Transverse colon (tissue), 4 donors: ENCODE results near the gene CELA2B. TPM values are rescaled to one million over a fixed set of nuclear protein-coding genes. Genes with fewer than 3 reads are reported as not detected.
"Not testable (repeated sequence)": the region's sequence is repeated elsewhere in the genome, so short reads cannot be mapped to it uniquely, and the experiment has no call there.

Experiments used
- DNase-seq: peaks from one replicate; pipeline ENCODE4 v3.0.0-alpha.2; 2019
- H3K27ac ChIP-seq, 4 donors: fragments of 200-600 bp; sonication (generic); 2 replicates each; pipeline ENCODE4 v1.5.1; 2016 to 2018; ENCODE audit warnings: inconsistent platforms in 4 of 4
- H3K27me3 ChIP-seq: fragments of 200-600 bp; sonication (generic); 2 replicates; pipeline ENCODE4 v1.5.1; 2017; ENCODE audit warnings: inconsistent platforms
- H3K36me3 ChIP-seq, 4 donors: fragments of 200-600 bp; sonication (generic); 2 replicates each; pipeline ENCODE4 v1.5.1; 2017 to 2019; ENCODE audit warnings: inconsistent platforms in 4 of 4
- H3K4me1 ChIP-seq, 4 donors: fragments of 200-600 bp; sonication (generic); 2 replicates each; pipeline ENCODE4 v1.5.1; 2017 to 2020; ENCODE audit warnings: inconsistent platforms in 4 of 4
- H3K4me3 ChIP-seq, 4 donors: fragments of 200-600 bp; sonication (generic); 1 replicate in 1 of 4; 2 replicates in 3 of 4; pipeline versions ENCODE4 v1.5.1 to v1.6.1; 2017 to 2019; ENCODE audit warnings: inconsistent platforms in 4 of 4
- H3K9me3 ChIP-seq, 2 donors: fragments of 200-600 bp; sonication (generic); 2 replicates each; pipeline ENCODE4 v1.5.1; 2017 to 2019; ENCODE audit warnings: inconsistent platforms in 2 of 2
- CTCF ChIP-seq, 5 experiments: fragments of 200-600 bp in 3 of 5; fragments of 450-650 bp in 2 of 5; sonication (generic) in 3 of 5; IDR thresholded peaks; 1 replicate in 2 of 5; 2 replicates in 3 of 5; pipeline ENCODE4 v1.5.1; 2016 to 2017; ENCODE audit warnings: antibody characterized with exemption in 5 of 5, inconsistent platforms in 3 of 5, mild to moderate bottlenecking in 2 of 5, moderate library complexity in 1 of 5
- EP300 ChIP-seq: sonication (generic); formaldehyde crosslinking; IDR thresholded peaks from one replicate; pipeline ENCODE4 v1.6.1; 2017; ENCODE audit warnings: antibody characterized with exemption, low read depth
- POLR2A ChIP-seq: fragments of 450-650 bp; IDR thresholded peaks from one replicate; pipeline ENCODE4 v1.6.1; 2016; ENCODE audit warnings: antibody characterized with exemption, mild to moderate bottlenecking, moderate library complexity
- POLR2AphosphoS5 ChIP-seq, 3 donors: sonication (generic); formaldehyde crosslinking; IDR thresholded peaks; one replicate each; pipeline ENCODE4 v1.6.1; 2016; ENCODE audit warnings: antibody characterized with exemption in 3 of 3
- WGBS, 2 donors: methylation state at CpG; one replicate each; pipeline ENCODE4 v1.1.5; 2018; ENCODE audit warnings: low coverage in 1 of 2; 5-methylcytosine and 5-hydroxymethylcytosine counted together
- in situ Hi-C, 4 donors: fragments of 200-750 bp; cut with MboI; loops; one replicate each; pipeline versions ENCODE4 v1.15.0 to v1.15.1; 2017; ENCODE audit warnings: low sequenced_read_pairs in 3 of 4, low pct_ligation_motif_present in 1 of 4, low pct_unique_long_range_greater_than_20kb in 1 of 4
- intact Hi-C: fragments of 100-400 bp; cut with DNase I; formaldehyde crosslinking; loops from one replicate; pipeline ENCODE4 v1.15.1; 2023; ENCODE audit warnings: low total_unique reads
- total RNA-seq, 4 donors: library from RNA; depleted of rRNA; stranded (reverse); fragments of >200 nt; gene quantifications; one replicate each; pipeline ENCODE4 v1.1.0, GENCODE V29; 2016

Gene CELA2B
- total RNA-seq, 4 donors from 2014 or later = not detected

- DNase-seq = no peak
- H3K4me3 ChIP-seq = no peak overlapping the region
- H3K36me3 ChIP-seq = peaks cover 0 to 18% (median 2%) of the 10 kb centered on the region in 4 donors
- no peaks in the 10 kb centered on the region for H3K4me1 ChIP-seq
- no peaks in the 10 kb centered on the region for H3K27me3 ChIP-seq
- TF ChIP-seq EP300 (no peak), POLR2A (no peak), CTCF (IDR thresholded peaks at IDR 0.05) (no peak)
- in situ Hi-C loops = no loop called here
- intact Hi-C loops = no loop called here
- WGBS, 2 donors = 92 to 100% methylated on average over 1 to 13 of the region's 13 CpGs
- H3K27ac ChIP-seq = no peak overlapping the region
- H3K9me3 ChIP-seq = no peaks in the 10 kb centered on the region
Measured at GRCh38 chr1:15489052-15489736, 13.3 kb downstream of the CELA2B start.

GRCh38 chr1:15491010-15491409 lies 15.1 kb downstream of the CELA2B start:
- in situ Hi-C loops, H3K27me3 ChIP-seq, DNase-seq, H3K9me3 ChIP-seq, H3K4me1 ChIP-seq, intact Hi-C loops, H3K27ac ChIP-seq, H3K4me3 ChIP-seq: not testable (repeated sequence)
- H3K36me3 ChIP-seq = peaks cover 0 to 18% (median 3%) of the 10 kb centered on the region in 4 donors
- 82 to 100% methylated on average over 1 to 4 of the region's 4 CpGs for WGBS, 2 donors

GRCh38 chr1:15492596-15492995 lies 16.7 kb downstream of the CELA2B start:
- Histone ChIP-seq H3K4me3 (no peak overlapping the region), H3K27ac (no peak overlapping the region), H3K4me1 (no peaks in the 10 kb centered on the region), H3K9me3 (no peaks in the 10 kb centered on the region), H3K27me3 (no peaks in the 10 kb centered on the region), H3K36me3 (peaks cover 0 to 26% (median 3%) of the 10 kb centered on the region in 4 donors)
- in situ Hi-C loops (no loop called here), intact Hi-C loops (no loop called here)
- DNase-seq = no peak
- WGBS, 2 donors = 73% methylated on average over 5 of the region's 5 CpGs; no CpG with 5 or more reads in 1 of the 2 donors
- TF ChIP-seq CTCF (IDR thresholded peaks at IDR 0.05) = no peak
- TF ChIP-seq POLR2A = no peak
- TF ChIP-seq EP300 = no peak
- TF ChIP-seq POLR2AphosphoS5 (IDR thresholded peaks at IDR 0.05) = no peak

- intact Hi-C loops = no loop called here
- H3K4me1 ChIP-seq = no peaks in the 10 kb centered on the region
- no peaks in the 10 kb centered on the region for H3K9me3 ChIP-seq
- no peaks in the 10 kb centered on the region for H3K27me3 ChIP-seq
- in situ Hi-C loops = no loop called here
- no peak overlapping the region for H3K27ac ChIP-seq
- TF ChIP-seq POLR2AphosphoS5 (IDR thresholded peaks at IDR 0.05) (no peak), CTCF (IDR thresholded peaks at IDR 0.05) (no peak), POLR2A (no peak)
- H3K36me3 ChIP-seq = peaks cover 0 to 26% (median 3%) of the 10 kb centered on the region in 4 donors
- no peak for DNase-seq
- H3K4me3 ChIP-seq = no peak overlapping the region
- WGBS, 2 donors = 94% methylated on average over 9 of the region's 9 CpGs; no CpG with 5 or more reads in 1 of the 2 donors
Measured at GRCh38 chr1:15493869-15494390, 18.0 kb downstream of the CELA2B start.
